GM12878 (cell line): Measurements from ENCODE around the gene NOS1AP. TPM values are rescaled to one million over a fixed set of nuclear protein-coding genes. Genes with fewer than 3 reads are reported as not detected.

ENCODE experiments used
- ATAC-seq: fragments of 200-7000 bp; cut with Tn5 transposase; 3 replicates; pipeline ENCODE4 v1.9.1; 2020; ENCODE audit warnings: mild to moderate bottlenecking, moderate library complexity
- BruUV-seq: library from RNA; stranded (reverse); fragments of 400-500 nt; replicated peaks from 2 replicates; lab custom pipeline; 2021; lab: Mats Ljungman, UMichigan
- CTCF ChIA-PET: fragments of 300-600 bp; sonication (Branson Sonifier 250); formaldehyde crosslinking; extraction: SDS; loops from one replicate; lab custom pipeline; 2021; ENCODE audit warnings: inconsistent platforms; lab: Yijun Ruan, JAX
- POLR2A ChIA-PET: fragments of 350-600 bp; formaldehyde crosslinking; extraction: SDS; loops from one replicate; lab custom pipeline; 2021; ENCODE audit warnings: inconsistent platforms; lab: Charles Lee
- RAD21 ChIA-PET: fragments of 300-600 bp; sonication (Branson Sonifier 250); formaldehyde crosslinking; loops from one replicate; lab custom pipeline; 2023; ENCODE audit warnings: antibody characterized with exemption; ENCODE audit not compliant: unreplicated experiment; lab: Charles Lee
- SMC1A ChIA-PET: fragments of 300-600 bp; sonication (Branson Sonifier 250); formaldehyde crosslinking; loops from one replicate; lab custom pipeline; 2023; ENCODE audit not compliant: unreplicated experiment, uncharacterized antibody; lab: Charles Lee
- DNase-seq: peaks from one replicate; pipeline ENCODE4 v3.0.0-alpha.2; 2011; ENCODE audit warnings: low read depth, low spot score
- FAIRE-seq: peaks from 3 replicates; lab custom pipeline; 2011; peaks lifted over from hg19 to GRCh38; lab: Jason Lieb, UNC
- H2AFZ ChIP-seq: 2 replicates; pipeline ENCODE4 v1.6.0; 2011; ENCODE audit warnings: low read depth, low read length, control low read depth; ENCODE audit not compliant: control insufficient read depth
- H3K27ac ChIP-seq: 2 replicates; pipeline ENCODE4 v1.5.1; 2011; ENCODE audit warnings: control low read depth; ENCODE audit not compliant: control insufficient read depth, insufficient read depth
- H3K27me3 ChIP-seq, 2 experiments: replicated peaks in 1 of 2; 2 replicates each; pipeline versions ENCODE4 v1.6.0 to v1.6.1; 2011; ENCODE audit warnings: low read length in 1 of 2; ENCODE audit not compliant: control insufficient read depth in 2 of 2, insufficient read depth in 2 of 2
- H3K36me3 ChIP-seq, 2 experiments: 2 replicates each; pipeline ENCODE4 v1.5.1; 2011; ENCODE audit warnings: low read length in 1 of 2; ENCODE audit not compliant: control insufficient read depth in 2 of 2, insufficient read depth in 2 of 2
- H3K4me1 ChIP-seq: 2 replicates; pipeline ENCODE4 v1.6.1; 2011; ENCODE audit warnings: mild to moderate bottlenecking, low read length, moderate library complexity, mixed read lengths; ENCODE audit not compliant: control insufficient read depth, insufficient read depth
- H3K4me2 ChIP-seq: 2 replicates; pipeline ENCODE4 v1.6.0; 2011; ENCODE audit warnings: control low read depth; ENCODE audit not compliant: control insufficient read depth, insufficient read depth
- H3K4me3 ChIP-seq: fragments of 200-600 bp; sonication (generic); 2 replicates; pipeline ENCODE4 v1.5.1; 2016
- H3K79me2 ChIP-seq: 2 replicates; pipeline ENCODE4 v1.6.0; 2011; ENCODE audit warnings: low read length; ENCODE audit not compliant: control insufficient read depth, insufficient read depth
- H3K9ac ChIP-seq: 2 replicates; pipeline ENCODE4 v1.8.0; 2011; ENCODE audit warnings: low read length, control low read depth, mixed read lengths; ENCODE audit not compliant: control insufficient read depth, insufficient read depth
- H3K9me3 ChIP-seq: replicated peaks from 3 replicates; pipeline ENCODE4 v1.5.1; 2011; ENCODE audit warnings: mild to moderate bottlenecking, low read length; ENCODE audit not compliant: control insufficient read depth, insufficient read depth
- H4K20me1 ChIP-seq: 2 replicates; pipeline ENCODE4 v1.6.0; 2011; ENCODE audit not compliant: control insufficient read depth, insufficient read depth
- CREM ChIP-seq: IDR thresholded peaks from 2 replicates; pipeline ENCODE4 v1.6.1; 2014; ENCODE audit warnings: antibody characterized with exemption, low read depth
- EED ChIP-seq: sonication (generic); IDR thresholded peaks from 2 replicates; pipeline ENCODE4 v1.6.1; 2016; ENCODE audit warnings: antibody characterized with exemption, low read depth
- EGR1 ChIP-seq, 2 experiments: IDR thresholded peaks; 1 replicate in 1 of 2; 2 replicates in 1 of 2; pipeline ENCODE4 v1.6.1; 2011 to 2012; ENCODE audit warnings: low read depth in 2 of 2, low read length in 2 of 2, borderline replicate concordance in 1 of 2, mild to moderate bottlenecking in 1 of 2, moderate library complexity in 1 of 2
- FOXM1 ChIP-seq: IDR thresholded peaks from 2 replicates; pipeline ENCODE4 v1.6.1; 2012; ENCODE audit warnings: low read depth, mild to moderate bottlenecking, inconsistent platforms, low read length, moderate library complexity
- HDAC2 ChIP-seq: fragments of 200-600 bp; sonication (generic); IDR thresholded peaks from 2 replicates; pipeline ENCODE4 v1.6.1; 2017
- JUND ChIP-seq: IDR thresholded peaks from 2 replicates; pipeline ENCODE4 v1.6.1; 2012; ENCODE audit warnings: low read depth, mild to moderate bottlenecking, low read length, improper control_type of control experiment, moderate library complexity
- KDM1A ChIP-seq: fragments of 200-600 bp; sonication (generic); IDR thresholded peaks from 2 replicates; pipeline ENCODE4 v1.6.1; 2016; ENCODE audit warnings: borderline replicate concordance
- MEF2B ChIP-seq: fragments of 450-650 bp; IDR thresholded peaks from 2 replicates; pipeline ENCODE4 v1.6.1; 2018; ENCODE audit warnings: mild to moderate bottlenecking, moderate library complexity; ENCODE audit not compliant: partially characterized antibody, poor library complexity, severe bottlenecking
- MYC ChIP-seq: IDR thresholded peaks from 2 replicates; pipeline ENCODE4 v1.6.1; 2011; ENCODE audit warnings: mild to moderate bottlenecking, low read length, moderate library complexity, inconsistent platforms; ENCODE audit not compliant: insufficient read depth, insufficient replicate concordance, insufficient read length, severe bottlenecking
- NFYA ChIP-seq: IDR thresholded peaks from 2 replicates; pipeline ENCODE4 v1.6.1; 2011; ENCODE audit warnings: low read depth, mild to moderate bottlenecking, low read length, improper control_type of control experiment, borderline replicate concordance
- NR2F1 ChIP-seq: fragments of 450-650 bp; conservative IDR thresholded peaks from 2 replicates; pipeline ENCODE4 v1.6.1; 2017; ENCODE audit warnings: mild to moderate bottlenecking
- RAD21 ChIP-seq: IDR thresholded peaks from 2 replicates; pipeline ENCODE4 v1.6.1; 2011; ENCODE audit warnings: mild to moderate bottlenecking, low read depth, low read length, moderate library complexity; ENCODE audit not compliant: insufficient read depth
- RB1 ChIP-seq: fragments of 450-650 bp; formaldehyde crosslinking; IDR thresholded peaks from 2 replicates; pipeline ENCODE4 v1.6.1; 2017; ENCODE audit warnings: mild to moderate bottlenecking, borderline replicate concordance
- RELB ChIP-seq: fragments of 450-650 bp; IDR thresholded peaks from 2 replicates; pipeline ENCODE4 v1.6.1; 2017; ENCODE audit warnings: low read depth, mild to moderate bottlenecking, moderate library complexity
- SREBF2 ChIP-seq: IDR thresholded peaks from 2 replicates; pipeline ENCODE4 v1.6.1; 2012; ENCODE audit warnings: mild to moderate bottlenecking, low read length
- TCF12 ChIP-seq: IDR thresholded peaks from 2 replicates; pipeline ENCODE4 v1.6.1; 2011; ENCODE audit warnings: low read depth, mild to moderate bottlenecking, low read length
- TCF7 ChIP-seq: IDR thresholded peaks from 2 replicates; pipeline ENCODE4 v1.6.1; 2014; ENCODE audit warnings: antibody characterized with exemption, borderline replicate concordance
- ZBED1 ChIP-seq: IDR thresholded peaks from 2 replicates; pipeline ENCODE4 v1.6.1; 2016; ENCODE audit warnings: borderline replicate concordance
- ZNF207 ChIP-seq: fragments of 450-650 bp; IDR thresholded peaks from 2 replicates; pipeline ENCODE4 v1.6.1; 2014; ENCODE audit warnings: antibody characterized with exemption, mild to moderate bottlenecking, borderline replicate concordance
- WGBS: methylation state at CpG from one replicate; pipeline ENCODE4 v1.1.6; 2016; ENCODE audit warnings: low lambda C conversion rate; ENCODE audit not compliant: insufficient replicate concordance, insufficient coverage; ENCODE audit errors: missing lambda C conversion rate; 5-methylcytosine and 5-hydroxymethylcytosine counted together
- in situ Hi-C: fragments of 300-500 bp; cut with MboI; formaldehyde crosslinking; loops from 9 replicates; pipeline ENCODE4 v1.14.3; 2018; ENCODE audit warnings: mixed read lengths
- intact Hi-C: fragments of 100-400 bp; cut with micrococcal nuclease; formaldehyde crosslinking; loops from one replicate; pipeline ENCODE4 v1.14.2; 2022; ENCODE audit not compliant: unreplicated experiment
- polyA plus RNA-seq, 11 experiments: library from polyadenylated mRNA; depleted of rRNA in 4 of 11; unstranded in 6 of 11; stranded (reverse) in 5 of 11; fragments of >200 nt; fragmentation: Nextera tagmentation in 4 of 11; fragmentation: Illumina TruSeq in 1 of 11; extraction: Ambion mirVana in 4 of 11; extraction: Trizol in 1 of 11; gene quantifications; 1 replicate in 1 of 11; 2 replicates in 10 of 11; pipeline versions ENCODE4 v1.2.1 to v1.2.3, GENCODE V29; 2011 to 2016; ENCODE audit warnings: inconsistent platforms in 2 of 11, missing spikeins in 2 of 11, low read depth in 1 of 11
- total RNA-seq, 4 experiments: library from RNA; depleted of rRNA in 3 of 4; stranded (reverse); fragments of >200 nt in 3 of 4; fragmentation: Illumina TruSeq in 1 of 4; extraction: Trizol in 1 of 4; gene quantifications; 2 replicates each; pipeline versions ENCODE4 v1.2.1 to v1.2.3, GENCODE V29; 2013 to 2021

The NOS1AP gene
- total and polyA plus RNA-seq, 10 of the 15 experiments (the other 5 are each of a cell fraction or from before 2014, with no cell fraction given): 0.03 to 0.15 TPM; not detected in 8

GRCh38 chr1:162144853-162145252 is 75.4 kb downstream of the NOS1AP start:
- H3K36me3 ChIP-seq: no peaks in the 10 kb centered on the region
- H3K4me2 ChIP-seq: no peak overlapping the region
- FAIRE-seq (no peak), DNase-seq (no peak), ATAC-seq (no peak)
- H3K27ac ChIP-seq: no peak overlapping the region
- intact Hi-C loops: no loop called here
- H3K79me2 ChIP-seq: no peaks in the 10 kb centered on the region
- H3K9ac ChIP-seq: no peak overlapping the region
- H2AFZ ChIP-seq: no peak overlapping the region
- TF ChIP-seq EED: no peak
- no peak for TF ChIP-seq ZNF207
- TF ChIP-seq ZBED1: no peak
- no peak for TF ChIP-seq RAD21
- TF ChIP-seq TCF7: no peak
- no peak for TF ChIP-seq SREBF2
- no peak for TF ChIP-seq JUND
- TF ChIP-seq MEF2B: no peak
- no peak for TF ChIP-seq MYC
- no peak for TF ChIP-seq RB1
- TF ChIP-seq KDM1A: no peak
- TF ChIP-seq TCF12: no peak
- TF ChIP-seq EGR1 (IDR thresholded peaks at IDR 0.05; ENCODE audit: borderline replicate concordance in 1 of 2, low read depth in 2 of 2, low read length in 2 of 2): no peak
- TF ChIP-seq FOXM1: no peak
- no peak for TF ChIP-seq RELB
- no peak for TF ChIP-seq HDAC2
- TF ChIP-seq NR2F1: no peak
- TF ChIP-seq NFYA: no peak
- TF ChIP-seq CREM: no peak
- ChIA-PET CTCF (no interaction called here), RAD21 (no interaction called here), POLR2A (no interaction called here), SMC1A (no interaction called here)
- H3K9me3 ChIP-seq: no peaks in the 10 kb centered on the region
- WGBS: 36% methylated on average over 6 of the region's 6 CpGs
- no peaks in the 10 kb centered on the region for H3K4me1 ChIP-seq
- BruUV-seq: no TSS peak
- in situ Hi-C loops: no loop called here
- H4K20me1 ChIP-seq: no peaks in the 10 kb centered on the region
- H3K4me3 ChIP-seq: no peak overlapping the region
- H3K27me3 ChIP-seq: peaks cover 0 to 2% of the 10 kb centered on the region in 2 experiments; a peak in 1 of 4 replicates
